Measurements from ENCODE around the gene PPFIBP2. TPM values are rescaled to one million over a fixed set of nuclear protein-coding genes. Genes with fewer than 3 reads are reported as not detected.
A peak's percentile ranks its signal among the peaks of the same experiment; 100 is the strongest.

Gene PPFIBP2
- total RNA-seq, 1 donor from 2014 or later, result 64.1 TPM

DNA sequence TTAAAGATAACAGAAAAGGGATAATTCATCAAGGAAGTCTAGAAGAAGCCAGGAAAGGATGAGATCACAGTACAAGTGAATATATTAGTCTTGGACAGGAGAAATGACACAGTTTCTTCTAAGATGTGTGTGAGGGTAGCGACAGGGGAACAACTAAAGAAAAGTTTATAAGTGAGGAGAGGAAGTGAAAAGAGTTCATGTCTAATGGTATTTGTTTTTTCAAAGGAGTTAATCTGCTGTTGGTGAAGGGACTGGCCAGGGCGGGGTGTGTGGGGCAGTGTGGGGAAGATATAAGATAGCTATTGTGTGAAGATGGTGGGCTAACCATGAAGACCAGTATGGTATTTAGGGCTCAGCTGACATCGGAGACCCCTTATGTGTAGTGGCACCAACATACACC is 7.6 kb upstream of the PPFIBP2 start:
- TF ChIP-seq, protein P1, sequence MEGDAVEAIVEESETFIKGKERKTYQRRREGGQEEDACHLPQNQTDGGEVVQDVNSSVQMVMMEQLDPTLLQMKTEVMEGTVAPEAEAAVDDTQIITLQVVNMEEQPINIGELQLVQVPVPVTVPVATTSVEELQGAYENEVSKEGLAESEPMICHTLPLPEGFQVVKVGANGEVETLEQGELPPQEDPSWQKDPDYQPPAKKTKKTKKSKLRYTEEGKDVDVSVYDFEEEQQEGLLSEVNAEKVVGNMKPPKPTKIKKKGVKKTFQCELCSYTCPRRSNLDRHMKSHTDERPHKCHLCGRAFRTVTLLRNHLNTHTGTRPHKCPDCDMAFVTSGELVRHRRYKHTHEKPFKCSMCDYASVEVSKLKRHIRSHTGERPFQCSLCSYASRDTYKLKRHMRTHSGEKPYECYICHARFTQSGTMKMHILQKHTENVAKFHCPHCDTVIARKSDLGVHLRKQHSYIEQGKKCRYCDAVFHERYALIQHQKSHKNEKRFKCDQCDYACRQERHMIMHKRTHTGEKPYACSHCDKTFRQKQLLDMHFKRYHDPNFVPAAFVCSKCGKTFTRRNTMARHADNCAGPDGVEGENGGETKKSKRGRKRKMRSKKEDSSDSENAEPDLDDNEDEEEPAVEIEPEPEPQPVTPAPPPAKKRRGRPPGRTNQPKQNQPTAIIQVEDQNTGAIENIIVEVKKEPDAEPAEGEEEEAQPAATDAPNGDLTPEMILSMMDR (IDR thresholded peaks at IDR 0.05; ENCODE audit: unreplicated experiment), result no peak
- no peak for DNase-seq (ENCODE audit: low spot score, unreplicated experiment)
- no peaks in the 10 kb centered on the region for H3K36me3 Mint-ChIP-seq (ENCODE audit: insufficient read depth)
- peaks cover 21% of the 10 kb centered on the region for H3K27me3 Mint-ChIP-seq
- peaks cover 13% of the 10 kb centered on the region for H3K4me1 Mint-ChIP-seq (ENCODE audit: low read depth)
- no peak overlapping the region for H3K4me3 Mint-ChIP-seq (ENCODE audit: low read depth)
- no peak overlapping the region for H3K27ac Mint-ChIP-seq
- no peaks in the 10 kb centered on the region for H3K9me3 Mint-ChIP-seq (ENCODE audit: low read depth)

DNA sequence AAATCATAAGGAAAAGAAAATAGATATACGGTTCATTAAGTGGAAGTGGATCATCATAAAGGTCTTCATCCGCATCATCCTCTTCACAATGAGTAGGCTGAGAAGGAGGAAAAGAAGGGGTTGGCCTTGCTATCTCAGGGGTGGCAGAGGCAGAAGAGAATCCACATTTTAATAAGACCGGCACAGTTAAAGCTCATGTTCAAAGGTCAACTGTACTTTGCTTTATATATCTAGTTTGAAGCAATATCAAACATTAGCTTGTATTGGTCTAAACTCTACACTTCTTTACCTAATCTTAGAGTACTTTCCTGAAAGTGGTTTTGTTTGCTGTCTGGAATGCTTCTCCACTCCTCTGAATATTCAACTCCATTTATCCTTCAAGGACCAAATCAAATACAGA is 5.7 kb upstream of the PPFIBP2 start:
- TF ChIP-seq, protein P1 (IDR thresholded peaks at IDR 0.05; ENCODE audit: unreplicated experiment), result no peak
- Mint-ChIP-seq H3K4me1 (ENCODE audit: low read depth) (peaks cover 30% of the 10 kb centered on the region), H3K27me3 (peaks cover 21% of the 10 kb centered on the region), H3K9me3 (ENCODE audit: low read depth) (no peaks in the 10 kb centered on the region), H3K36me3 (ENCODE audit: insufficient read depth) (no peaks in the 10 kb centered on the region), H3K27ac (no peak overlapping the region), H3K4me3 (ENCODE audit: low read depth) (no peak overlapping the region)
- no peak for DNase-seq (ENCODE audit: low spot score, unreplicated experiment)

DNA sequence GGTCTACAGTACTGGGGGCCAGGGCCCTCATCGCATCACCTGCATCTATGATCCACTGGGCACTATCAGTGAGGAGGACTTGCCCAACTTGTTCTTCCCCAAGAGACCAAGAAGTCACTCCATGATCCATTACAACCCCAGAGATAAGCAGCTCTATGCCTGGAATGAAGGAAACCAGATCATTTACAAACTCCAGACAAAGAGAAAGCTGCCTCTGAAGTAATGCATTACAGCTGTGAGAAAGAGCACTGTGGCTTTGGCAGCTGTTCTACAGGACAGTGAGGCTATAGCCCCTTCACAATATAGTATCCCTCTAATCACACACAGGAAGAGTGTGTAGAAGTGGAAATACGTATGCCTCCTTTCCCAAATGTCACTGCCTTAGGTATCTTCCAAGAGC is 3.8 kb upstream of the PPFIBP2 start:
- no peaks in the 10 kb centered on the region for H3K36me3 Mint-ChIP-seq (ENCODE audit: insufficient read depth)
- no peak for DNase-seq (ENCODE audit: low spot score, unreplicated experiment)
- TF ChIP-seq, protein P1 (IDR thresholded peaks at IDR 0.05; ENCODE audit: unreplicated experiment), result no peak
- peaks cover 26% of the 10 kb centered on the region for H3K27me3 Mint-ChIP-seq
- H3K9me3 Mint-ChIP-seq (ENCODE audit: low read depth), result no peaks in the 10 kb centered on the region
- no peak overlapping the region for H3K4me3 Mint-ChIP-seq (ENCODE audit: low read depth)
- peaks cover 34% of the 10 kb centered on the region for H3K4me1 Mint-ChIP-seq (ENCODE audit: low read depth)
- H3K27ac Mint-ChIP-seq, result no peak overlapping the region

DNA sequence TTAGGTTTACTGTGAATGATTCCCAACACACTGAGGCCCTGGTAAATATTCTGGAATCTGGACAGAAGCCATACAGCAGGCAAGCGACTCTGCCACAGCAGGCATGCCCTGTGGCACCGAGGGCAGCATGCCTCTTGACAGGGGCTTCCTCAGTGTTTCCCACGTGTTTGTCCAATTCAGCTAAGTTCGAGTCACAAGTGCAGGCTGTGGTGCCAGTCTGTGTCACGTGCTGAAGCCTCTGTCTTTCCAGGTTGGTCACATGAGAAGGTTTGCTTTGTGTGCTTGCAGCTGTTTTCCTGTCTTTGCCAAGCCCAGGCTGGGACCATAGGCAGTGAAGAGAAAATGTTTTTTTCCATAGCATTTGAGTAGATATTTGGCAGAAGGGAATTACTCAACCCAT is 2.4 kb upstream of the PPFIBP2 start:
- H3K27me3 Mint-ChIP-seq, result peaks cover 32% of the 10 kb centered on the region
- H3K36me3 Mint-ChIP-seq (ENCODE audit: insufficient read depth), result no peaks in the 10 kb centered on the region
- TF ChIP-seq, protein P1 (IDR thresholded peaks at IDR 0.05; ENCODE audit: unreplicated experiment), result no peak
- no peak for DNase-seq (ENCODE audit: low spot score, unreplicated experiment)
- H3K4me3 Mint-ChIP-seq (ENCODE audit: low read depth), result peak overlapping the region; percentile 22
- H3K4me1 Mint-ChIP-seq (ENCODE audit: low read depth), result peaks cover 34% of the 10 kb centered on the region
- H3K9me3 Mint-ChIP-seq (ENCODE audit: low read depth), result no peaks in the 10 kb centered on the region
- H3K27ac Mint-ChIP-seq, result peak overlapping the region; percentile 42

DNA sequence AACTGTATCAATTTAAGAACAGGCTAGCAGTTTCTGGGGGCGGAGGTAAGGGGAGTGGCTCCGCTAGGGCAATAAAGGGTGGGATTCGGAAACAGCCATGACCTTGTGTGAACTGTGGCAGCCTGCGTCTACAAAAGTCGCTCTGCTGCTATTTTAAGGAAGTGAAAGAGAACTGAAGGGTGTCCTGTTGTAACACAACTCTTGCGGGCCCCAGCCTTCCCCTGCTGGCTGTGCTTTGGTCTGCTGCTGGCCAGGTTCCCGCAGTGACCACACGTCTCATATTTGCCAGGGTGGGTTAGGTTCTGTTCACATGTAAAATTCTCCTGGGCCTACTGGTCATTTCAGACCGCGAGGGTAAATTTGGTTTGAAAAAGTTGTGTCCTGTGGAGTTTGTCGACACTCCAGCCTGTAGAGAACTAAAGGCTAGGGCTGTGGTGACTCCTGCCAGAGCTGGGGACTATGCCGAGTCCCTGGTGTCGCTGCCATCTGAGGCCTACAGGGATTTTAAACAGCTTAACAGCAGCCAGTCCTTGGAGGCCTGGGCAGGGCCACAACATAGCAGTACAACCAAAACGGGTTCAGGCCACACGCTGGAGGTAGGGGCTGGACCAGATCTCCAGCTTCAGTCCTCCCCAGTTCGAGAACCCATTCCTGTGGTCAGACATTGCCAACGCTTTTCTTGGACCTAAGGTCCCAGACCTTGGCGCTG is 1.1 kb upstream of the PPFIBP2 start:
- Mint-ChIP-seq H3K27me3 (peaks cover 35% of the 10 kb centered on the region), H3K36me3 (ENCODE audit: insufficient read depth) (no peaks in the 10 kb centered on the region), H3K4me1 (ENCODE audit: low read depth) (peaks cover 34% of the 10 kb centered on the region), H3K9me3 (ENCODE audit: low read depth) (no peaks in the 10 kb centered on the region), H3K4me3 (ENCODE audit: low read depth) (peak overlapping the region; percentile 87), H3K27ac (peak overlapping the region; percentile 93)
- DNase-seq (ENCODE audit: low spot score, unreplicated experiment), result no peak
- TF ChIP-seq, protein P1 (IDR thresholded peaks at IDR 0.05; ENCODE audit: unreplicated experiment), result no peak

Measured in progenitor cell of endocrine pancreas (in vitro differentiated cells).